ENCODE data around the gene FLRT3. TPM values are rescaled to one million over a fixed set of nuclear protein-coding genes. Genes with fewer than 3 reads are reported as not detected.

The FLRT3 gene
- polyA plus RNA-seq (2011; rRNA removed) (0.64 and 1.4 TPM in 2 replicates), polyA minus RNA-seq (2011; rRNA and poly(A)+ RNA removed) (0.67 and 1.00 TPM in 2 replicates)

GRCh38 chr20:14337400-14338171, at the start of gene FLRT3:
Gene FLRT3 (minus strand): TSS chr20:14337612. CDS start chr20:14327506, 10,106 bp downstream.
- peak; percentile 81 for TF ChIP-seq CTCF (IDR thresholded peaks at IDR 0.05; ENCODE audit: insufficient read depth, low read depth, low read length)
- peak; percentile 80 for DNase-seq (ENCODE audit: low read depth)
- Histone ChIP-seq H3K27me3 (ENCODE audit: control insufficient read depth, insufficient read depth, low read length) (no peaks in the 10 kb centered on the region), H3K4me3 (ENCODE audit: low read depth, low read length) (peak within 1 kb of the TSS; percentile 62), H3K36me3 (ENCODE audit: control insufficient read depth, insufficient read depth, low read length) (no peaks in the 10 kb centered on the region)
- CTCF ChIA-PET, result interaction anchor here (0.7 to 2.2 kb wide), 22 partner anchors 17 to 1422 kb away, joined by 3 to 12 read pairs (median 3); no protein-coding TSS in a partner anchor
- POLR2A ChIA-PET, result interaction anchor here (0.5 kb wide), 1 partner anchor 232 kb away, joined by 3 read pairs; no protein-coding TSS in a partner anchor

GRCh38 chr20:14386726-14387125, 49.3 kb upstream of the FLRT3 start:
- CTCF ChIA-PET, result interaction anchor here (1.7 kb wide), 1 partner anchor 18 kb away, joined by 4 read pairs; no protein-coding TSS in a partner anchor

GRCh38 chr20:14385176-14385740, 47.8 kb upstream of the FLRT3 start:
- ChIA-PET POLR2A (no interaction called here), CTCF (no interaction called here)
- H3K36me3 ChIP-seq (ENCODE audit: control insufficient read depth, insufficient read depth, low read length), result no peaks in the 10 kb centered on the region
- H3K4me3 ChIP-seq (ENCODE audit: low read depth, low read length), result no peak overlapping the region
- TF ChIP-seq CTCF (IDR thresholded peaks at IDR 0.05; ENCODE audit: insufficient read depth, low read depth, low read length), result no peak
- no peak for DNase-seq (ENCODE audit: low read depth)
- no peaks in the 10 kb centered on the region for H3K27me3 ChIP-seq (ENCODE audit: control insufficient read depth, insufficient read depth, low read length)

More at GRCh38 chr20:14386726-14387125, 49.3 kb upstream of the FLRT3 start:
- POLR2A ChIA-PET, result no interaction called here
- H3K36me3 ChIP-seq (ENCODE audit: control insufficient read depth, insufficient read depth, low read length), result no peaks in the 10 kb centered on the region
- no peak for DNase-seq (ENCODE audit: low read depth)
- no peaks in the 10 kb centered on the region for H3K27me3 ChIP-seq (ENCODE audit: control insufficient read depth, insufficient read depth, low read length)
- no peak overlapping the region for H3K4me3 ChIP-seq (ENCODE audit: low read depth, low read length)
- TF ChIP-seq CTCF (IDR thresholded peaks at IDR 0.05; ENCODE audit: insufficient read depth, low read depth, low read length), result no peak

GRCh38 chr20:14384416-14385175, 47.2 kb upstream of the FLRT3 start:
- no peak for TF ChIP-seq CTCF (IDR thresholded peaks at IDR 0.05; ENCODE audit: insufficient read depth, low read depth, low read length)
- Histone ChIP-seq H3K4me3 (ENCODE audit: low read depth, low read length) (no peak overlapping the region), H3K36me3 (ENCODE audit: control insufficient read depth, insufficient read depth, low read length) (no peaks in the 10 kb centered on the region), H3K27me3 (ENCODE audit: control insufficient read depth, insufficient read depth, low read length) (no peaks in the 10 kb centered on the region)
- POLR2A ChIA-PET, result no interaction called here
- CTCF ChIA-PET, result no interaction called here
- no peak for DNase-seq (ENCODE audit: low read depth)

GRCh38 chr20:14383335-14383734, 45.9 kb upstream of the FLRT3 start:
- TF ChIP-seq CTCF (IDR thresholded peaks at IDR 0.05; ENCODE audit: insufficient read depth, low read depth, low read length), result no peak
- H3K36me3 ChIP-seq (ENCODE audit: control insufficient read depth, insufficient read depth, low read length), result no peaks in the 10 kb centered on the region
- ChIA-PET POLR2A (no interaction called here), CTCF (no interaction called here)
- no peak overlapping the region for H3K4me3 ChIP-seq (ENCODE audit: low read depth, low read length)
- no peaks in the 10 kb centered on the region for H3K27me3 ChIP-seq (ENCODE audit: control insufficient read depth, insufficient read depth, low read length)
- DNase-seq (ENCODE audit: low read depth), result no peak
